PC-9 (cell line): ENCODE data around the gene STPG3. TPM values are rescaled to one million over a fixed set of nuclear protein-coding genes. Genes with fewer than 3 reads are reported as not detected.

Source experiments
- BruUV-seq: library from RNA; stranded (reverse); fragments of 400-500 nt; replicated peaks from 2 replicates; lab custom pipeline; 2021; lab: Mats Ljungman, UMichigan
- CTCF ChIA-PET: fragments of 300-600 bp; sonication (Branson Sonifier 250); formaldehyde crosslinking; loops from one replicate; lab custom pipeline; 2022; ENCODE audit warnings: antibody characterized with exemption; lab: Charles Lee
- POLR2A ChIA-PET: fragments of 300-600 bp; sonication (Branson Sonifier 250); formaldehyde crosslinking; loops from one replicate; lab custom pipeline; 2022; ENCODE audit warnings: antibody characterized with exemption; ENCODE audit not compliant: unreplicated experiment; lab: Charles Lee
- DNase-seq, 2 experiments: peaks; one replicate each; pipeline versions ENCODE4 v3.0.0 to v3.0.0-alpha.2; 2015 to 2022; ENCODE audit warnings: mixed read lengths in 1 of 2
- H2AFZ ChIP-seq: fragments of 200-600 bp; sonication (generic); 2 replicates; pipeline ENCODE4 v1.8.1; 2017; ENCODE audit warnings: antibody characterized with exemption
- H3F3A ChIP-seq: fragments of 200-600 bp; sonication (generic); 2 replicates; pipeline ENCODE4 v1.8.1; 2017; ENCODE audit warnings: antibody characterized with exemption, mild to moderate bottlenecking, low read depth; ENCODE audit not compliant: insufficient read depth
- H3K27ac ChIP-seq: fragments of 200-600 bp; sonication (generic); 2 replicates; pipeline ENCODE4 v1.6.1; 2016; ENCODE audit warnings: mixed run types
- H3K27me3 ChIP-seq: fragments of 200-600 bp; sonication (generic); 2 replicates; pipeline ENCODE4 v1.6.1; 2016; ENCODE audit warnings: low read depth, mixed run types; ENCODE audit not compliant: insufficient read depth
- H3K36me3 ChIP-seq: fragments of 200-600 bp; sonication (generic); 2 replicates; pipeline ENCODE4 v1.6.1; 2016; ENCODE audit warnings: low read depth, mixed run types
- H3K4me1 ChIP-seq: fragments of 200-600 bp; sonication (generic); replicated peaks from 2 replicates; pipeline ENCODE4 v1.6.1; 2016; ENCODE audit warnings: mixed run types; ENCODE audit not compliant: insufficient read depth
- H3K4me2 ChIP-seq: fragments of 200-600 bp; sonication (generic); 2 replicates; pipeline ENCODE4 v1.6.1; 2017; ENCODE audit warnings: mixed run types
- H3K4me3 ChIP-seq: fragments of 200-600 bp; sonication (generic); 2 replicates; pipeline ENCODE4 v1.6.1; 2016; ENCODE audit warnings: mixed run types
- H3K79me2 ChIP-seq: fragments of 200-600 bp; sonication (generic); 2 replicates; pipeline ENCODE4 v1.6.1; 2017; ENCODE audit warnings: low read depth, mixed run types
- H3K9me2 ChIP-seq: fragments of 200-600 bp; sonication (generic); 2 replicates; pipeline ENCODE4 v1.8.1; 2017; ENCODE audit warnings: mild to moderate bottlenecking; ENCODE audit not compliant: insufficient read depth
- H3K9me3 ChIP-seq: fragments of 200-600 bp; sonication (generic); 2 replicates; pipeline ENCODE4 v1.8.1; 2016; ENCODE audit warnings: low read depth; ENCODE audit not compliant: insufficient read depth
- H4K20me1 ChIP-seq: fragments of 200-600 bp; sonication (generic); 2 replicates; pipeline ENCODE4 v1.8.1; 2017; ENCODE audit not compliant: insufficient read depth
- EZH2 ChIP-seq: fragments of 200-600 bp; sonication (generic); IDR thresholded peaks from 2 replicates; pipeline ENCODE4 v1.8.0; 2017; ENCODE audit warnings: antibody characterized with exemption, low read depth
- intact Hi-C: fragments of 100-400 bp; cut with micrococcal nuclease; formaldehyde crosslinking; loops from one replicate; pipeline ENCODE4 v1.10.0; 2022; ENCODE audit not compliant: unreplicated experiment
- total RNA-seq: library from RNA; stranded (reverse); gene quantifications from 2 replicates; pipeline ENCODE4 v1.2.3, GENCODE V29; 2021
- TF ChIP-seq, protein P1 (sequence below): fragments of 200-600 bp; sonication (generic); conservative IDR thresholded peaks from 2 replicates; pipeline ENCODE4 v1.6.1; 2017; ENCODE audit warnings: mixed run types, antibody characterized with exemption, mild to moderate bottlenecking, moderate library complexity

Gene STPG3
- total RNA-seq, 1 experiment from 2014 or later, result 0.46 TPM

DNA sequence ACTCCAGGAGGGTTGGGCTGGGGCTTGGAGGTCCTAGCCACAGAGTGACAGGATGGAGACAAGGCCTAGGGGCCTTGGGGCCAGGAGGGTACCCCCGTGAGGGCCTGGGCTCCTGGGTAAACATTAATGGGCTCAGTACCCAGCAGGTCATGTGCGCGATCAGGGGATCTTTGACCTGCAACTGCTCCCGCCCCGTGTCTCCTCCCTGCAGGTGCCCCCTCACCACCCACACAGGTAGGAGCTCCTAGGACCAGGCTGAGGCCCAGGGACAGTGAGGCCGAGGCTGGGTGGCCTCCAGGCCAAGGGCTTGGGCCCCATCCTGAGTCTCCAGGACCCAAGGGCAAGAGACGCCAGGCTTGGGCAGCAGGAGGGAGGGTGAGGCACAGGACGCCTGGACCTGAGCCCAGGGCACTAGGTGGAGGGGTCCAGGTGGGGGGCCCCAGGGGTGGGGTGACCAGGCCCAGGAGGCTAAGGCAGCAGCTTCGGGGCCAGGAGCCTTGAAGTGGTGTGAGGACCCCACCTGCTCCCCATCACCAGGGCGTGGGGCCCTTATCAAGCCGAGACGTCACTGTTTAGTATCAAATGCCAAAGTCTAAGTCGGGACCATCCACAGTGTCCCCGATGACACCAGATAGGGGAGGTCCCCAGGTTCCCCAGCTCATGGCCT is 20.2 kb upstream of the STPG3 start, which contains the start of gene SLC34A3:
Gene SLC34A3, plus strand, starts transcription at position 197 of the 667 bp plus-strand sequence. CDS start 802 bp downstream, outside the sequence.
- Histone ChIP-seq H3F3A (peaks cover 18% of the 10 kb centered on the region), H3K79me2 (no peaks in the 10 kb centered on the region), H3K36me3 (no peaks in the 10 kb centered on the region), H3K9me3 (no peaks in the 10 kb centered on the region), H3K27me3 (no peaks in the 10 kb centered on the region), H3K4me2 (no peak within 1 kb of the TSS), H3K4me3 (no peak within 1 kb of the TSS), H3K27ac (no peak within 1 kb of the TSS), H3K4me1 (peaks cover 34% of the 10 kb centered on the region), H3K9me2 (no peaks in the 10 kb centered on the region), H4K20me1 (no peaks in the 10 kb centered on the region; the same call in 1 of the 2 replicates), H2AFZ (no peak within 1 kb of the TSS)
- no TSS peak for BruUV-seq
- no peak for DNase-seq
- TF ChIP-seq, protein P1, sequence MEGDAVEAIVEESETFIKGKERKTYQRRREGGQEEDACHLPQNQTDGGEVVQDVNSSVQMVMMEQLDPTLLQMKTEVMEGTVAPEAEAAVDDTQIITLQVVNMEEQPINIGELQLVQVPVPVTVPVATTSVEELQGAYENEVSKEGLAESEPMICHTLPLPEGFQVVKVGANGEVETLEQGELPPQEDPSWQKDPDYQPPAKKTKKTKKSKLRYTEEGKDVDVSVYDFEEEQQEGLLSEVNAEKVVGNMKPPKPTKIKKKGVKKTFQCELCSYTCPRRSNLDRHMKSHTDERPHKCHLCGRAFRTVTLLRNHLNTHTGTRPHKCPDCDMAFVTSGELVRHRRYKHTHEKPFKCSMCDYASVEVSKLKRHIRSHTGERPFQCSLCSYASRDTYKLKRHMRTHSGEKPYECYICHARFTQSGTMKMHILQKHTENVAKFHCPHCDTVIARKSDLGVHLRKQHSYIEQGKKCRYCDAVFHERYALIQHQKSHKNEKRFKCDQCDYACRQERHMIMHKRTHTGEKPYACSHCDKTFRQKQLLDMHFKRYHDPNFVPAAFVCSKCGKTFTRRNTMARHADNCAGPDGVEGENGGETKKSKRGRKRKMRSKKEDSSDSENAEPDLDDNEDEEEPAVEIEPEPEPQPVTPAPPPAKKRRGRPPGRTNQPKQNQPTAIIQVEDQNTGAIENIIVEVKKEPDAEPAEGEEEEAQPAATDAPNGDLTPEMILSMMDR, result no peak
- no peak for TF ChIP-seq EZH2
- intact Hi-C loops, result no loop called here
- ChIA-PET POLR2A (no interaction called here), CTCF (interaction anchor here (0.6 kb wide), 1 partner anchor 201 kb away, joined by 3 read pairs; no protein-coding TSS in a partner anchor)

DNA sequence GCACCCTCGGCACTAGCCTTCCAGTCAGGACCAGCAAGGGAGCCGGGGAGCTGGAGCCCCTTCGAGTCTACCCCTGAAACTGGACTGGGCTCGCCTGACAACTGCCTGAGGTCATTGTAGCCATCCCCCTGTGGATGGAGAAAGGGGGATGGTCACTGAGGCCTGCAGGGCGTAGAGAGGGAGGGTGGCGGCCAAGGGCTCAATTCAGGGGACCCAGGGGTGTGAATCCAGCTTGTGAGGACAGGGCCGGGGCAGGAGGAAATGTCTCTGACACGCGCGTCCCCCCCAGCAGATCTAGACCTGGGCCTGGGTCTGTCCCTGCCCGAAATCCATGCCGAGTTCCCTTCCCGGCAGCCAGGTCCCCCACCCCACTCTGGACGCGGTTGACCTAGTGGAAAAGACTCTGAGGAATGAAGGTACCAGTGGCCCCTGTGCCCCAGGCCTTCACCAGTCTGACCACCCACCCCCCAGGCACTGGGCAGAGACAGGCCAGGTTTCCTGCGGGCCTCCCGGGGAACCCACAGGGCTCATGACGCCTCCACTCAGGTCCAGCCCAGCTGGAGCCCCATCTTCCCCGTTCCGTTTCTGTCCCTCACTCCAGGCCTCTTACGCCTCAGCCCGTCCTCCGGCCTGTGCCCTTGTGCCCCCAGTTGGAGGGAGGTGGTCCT is 19.6 kb upstream of the STPG3 start:
- BruUV-seq, result no TSS peak
- Histone ChIP-seq H3K4me2 (no peak overlapping the region), H3K27ac (no peak overlapping the region), H3K79me2 (no peaks in the 10 kb centered on the region), H3K9me2 (no peaks in the 10 kb centered on the region), H3K27me3 (no peaks in the 10 kb centered on the region), H3F3A (peaks cover 12% of the 10 kb centered on the region; the same call in 1 of the 2 replicates), H3K9me3 (no peaks in the 10 kb centered on the region), H2AFZ (no peak overlapping the region), H4K20me1 (no peaks in the 10 kb centered on the region; the same call in 1 of the 2 replicates), H3K36me3 (no peaks in the 10 kb centered on the region), H3K4me1 (peaks cover 27% of the 10 kb centered on the region), H3K4me3 (no peak overlapping the region)
- intact Hi-C loops, result no loop called here
- CTCF ChIA-PET, result no interaction called here
- POLR2A ChIA-PET, result no interaction called here
- DNase-seq, result no peak
- TF ChIP-seq, protein P1, result no peak
- no peak for TF ChIP-seq EZH2

DNA sequence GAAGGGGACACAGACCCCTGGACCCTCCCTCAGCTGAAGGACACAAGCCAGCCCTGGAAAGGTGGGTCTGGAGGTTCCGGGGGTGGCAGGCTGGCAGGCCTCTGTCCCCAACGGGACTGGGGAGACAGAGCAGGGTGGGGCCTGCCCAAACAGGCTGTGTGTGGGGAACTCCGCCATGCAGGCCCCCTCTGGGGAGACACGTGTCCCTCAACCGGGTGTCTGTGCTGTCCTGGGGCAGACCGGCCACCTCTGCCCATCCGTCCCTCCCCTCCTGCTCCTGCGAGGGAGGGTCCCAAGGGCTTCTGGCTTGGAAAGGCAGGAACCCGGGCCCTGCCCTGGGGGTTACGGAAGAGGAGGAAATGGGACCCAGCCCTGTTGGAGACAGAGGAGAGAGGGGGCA is 19.0 kb upstream of the STPG3 start:
- Histone ChIP-seq H3K4me2 (no peak overlapping the region), H2AFZ (no peak overlapping the region), H3K36me3 (no peaks in the 10 kb centered on the region), H3K9me3 (no peaks in the 10 kb centered on the region), H3K9me2 (no peaks in the 10 kb centered on the region), H3K4me3 (no peak overlapping the region), H3K79me2 (peaks cover 4% of the 10 kb centered on the region; the same call in 1 of the 2 replicates), H3K27ac (no peak overlapping the region), H3K27me3 (no peaks in the 10 kb centered on the region), H4K20me1 (no peaks in the 10 kb centered on the region; the same call in 1 of the 2 replicates), H3K4me1 (peaks cover 28% of the 10 kb centered on the region), H3F3A (peaks cover 6% of the 10 kb centered on the region; the same call in 1 of the 2 replicates)
- intact Hi-C loops, result no loop called here
- BruUV-seq, result no TSS peak
- CTCF ChIA-PET, result no interaction called here
- DNase-seq, result no peak
- TF ChIP-seq EZH2, result no peak
- POLR2A ChIA-PET, result no interaction called here
